ENCODE data around the gene CNOT3.
"Not testable (repeated sequence)": the region's sequence is repeated elsewhere in the genome, so short reads cannot be mapped to it uniquely, and the experiment has no call there.

The CNOT3 gene

DNA sequence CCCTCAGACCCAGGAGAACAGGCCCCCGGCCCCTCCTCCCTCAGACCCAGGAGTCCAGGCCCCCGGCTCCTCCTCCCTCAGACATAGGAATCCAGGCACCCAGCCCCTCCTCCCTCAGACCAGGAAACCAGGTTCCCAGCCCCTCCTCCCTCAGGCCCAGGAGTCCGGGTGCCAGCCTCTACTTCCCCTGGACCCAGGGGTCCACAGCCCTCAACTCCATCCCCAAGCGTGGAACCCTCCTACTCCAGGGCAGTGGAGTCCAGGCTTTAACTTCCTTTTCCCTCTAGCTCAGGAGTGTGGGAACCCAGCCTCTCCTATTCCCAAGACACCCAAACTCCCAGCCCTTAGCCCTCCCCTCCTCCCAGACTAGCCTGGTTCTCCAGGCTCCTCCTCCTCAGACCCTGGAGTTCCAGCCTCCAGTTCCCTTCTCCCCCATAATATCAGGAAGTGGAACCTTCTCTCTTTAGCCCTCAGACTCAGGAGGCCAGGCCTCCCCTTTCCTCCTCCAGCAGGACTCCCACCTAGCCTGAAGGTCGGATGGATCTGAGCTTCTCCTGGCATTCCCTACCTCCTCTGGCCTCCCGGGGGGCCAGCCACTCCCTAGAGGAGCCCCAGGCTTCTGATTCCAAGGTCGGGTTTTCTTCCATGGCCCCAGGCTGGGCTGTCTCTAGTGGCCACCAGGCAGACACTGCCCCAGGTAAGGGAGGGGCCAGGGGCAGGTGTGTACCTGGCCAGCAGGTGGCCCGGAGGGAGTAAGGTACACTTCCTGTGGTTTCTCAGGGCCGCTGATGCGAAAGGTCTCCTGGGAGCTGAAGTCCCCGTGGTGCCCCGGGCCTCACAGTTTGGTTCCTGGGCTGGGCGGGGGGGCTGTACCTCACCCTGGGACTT is 35.2 kb downstream of the CNOT3 start, which contains the start of gene TMC4:
Gene TMC4, minus strand, starts transcription at position 690 of the 888 bp plus-strand sequence. Its CDS starts 43 bp downstream, at position 647.
- no peaks in the 10 kb centered on the region for H3K27me3 ChIP-seq (ENCODE audit: insufficient read depth, low read length)
- no peak within 1 kb of the TSS for H3K27ac ChIP-seq (ENCODE audit: low read depth, low read length)
- H3K4me1 ChIP-seq (ENCODE audit: control insufficient read depth, insufficient read depth, low read length, unreplicated experiment), result peaks cover 3% of the 10 kb centered on the region
- H2AFZ ChIP-seq (ENCODE audit: low read length, unreplicated experiment), result no peak within 1 kb of the TSS
- H3K36me3 ChIP-seq (ENCODE audit: insufficient read depth, low read length), result no peaks in the 10 kb centered on the region
- H3K79me2 ChIP-seq (ENCODE audit: control insufficient read depth, insufficient read depth, low read length, unreplicated experiment), result no peaks in the 10 kb centered on the region
- no peak within 1 kb of the TSS for H3K4me3 ChIP-seq (ENCODE audit: low read depth, low read length)

GRCh38 chr19:54173359-54173699 is 35.8 kb downstream of the CNOT3 start:
- H3K4me3 ChIP-seq (ENCODE audit: low read depth, low read length), result no peak overlapping the region
- H3K27ac ChIP-seq (ENCODE audit: low read depth, low read length), result no peak overlapping the region
- H3K36me3 ChIP-seq (ENCODE audit: insufficient read depth, low read length), result no peaks in the 10 kb centered on the region
- no peaks in the 10 kb centered on the region for H3K79me2 ChIP-seq (ENCODE audit: control insufficient read depth, insufficient read depth, low read length, unreplicated experiment)
- H3K27me3 ChIP-seq (ENCODE audit: insufficient read depth, low read length), result no peaks in the 10 kb centered on the region
- H3K4me1 ChIP-seq (ENCODE audit: control insufficient read depth, insufficient read depth, low read length, unreplicated experiment), result peaks cover 3% of the 10 kb centered on the region
- no peak overlapping the region for H2AFZ ChIP-seq (ENCODE audit: low read length, unreplicated experiment)

DNA sequence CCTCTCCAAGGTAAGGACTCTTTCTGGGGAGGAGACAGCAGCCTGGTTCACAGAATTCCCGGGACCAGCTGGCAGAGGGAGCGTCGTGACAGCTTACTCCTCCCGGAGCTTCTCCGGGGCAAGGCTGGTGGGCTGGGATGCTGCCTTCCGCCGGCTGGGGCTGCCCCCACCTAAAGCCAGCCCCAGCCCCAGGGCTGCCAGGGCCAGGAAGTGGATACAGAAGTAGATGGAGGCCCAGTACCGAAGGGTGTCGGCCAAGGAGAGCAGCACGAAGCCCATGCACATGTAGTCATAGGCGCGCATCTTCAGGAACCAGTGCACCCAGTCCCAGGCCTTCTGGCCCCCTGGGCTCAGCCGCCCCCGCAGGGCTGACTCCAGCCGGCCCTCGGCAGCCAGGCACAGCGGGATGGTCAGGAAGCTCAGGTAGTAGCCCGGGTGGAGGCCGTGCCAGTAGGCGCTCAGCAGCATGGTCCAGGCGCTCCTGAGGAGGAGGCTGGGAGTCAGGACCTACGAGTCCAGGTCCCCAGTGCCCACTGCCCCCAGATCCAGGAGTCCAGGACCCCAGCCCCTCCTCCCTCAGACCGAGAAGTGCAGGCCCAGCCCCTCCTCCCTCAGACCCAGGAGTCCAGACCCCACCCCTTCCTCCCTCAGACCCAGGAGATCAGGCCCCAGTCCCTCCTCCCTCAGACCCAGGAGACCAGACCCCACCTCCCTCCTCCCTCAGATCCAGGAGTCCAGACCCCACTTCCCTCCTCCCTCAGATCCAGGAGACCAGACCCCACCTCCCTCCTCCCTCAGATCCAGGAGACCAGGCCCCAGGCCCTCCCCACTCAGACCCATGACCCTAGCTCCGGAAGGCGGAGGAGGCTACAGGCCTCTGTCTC is 36.6 kb downstream of the CNOT3 start:
- Histone ChIP-seq H2AFZ (ENCODE audit: low read length, unreplicated experiment) (no peak overlapping the region), H3K79me2 (ENCODE audit: control insufficient read depth, insufficient read depth, low read length, unreplicated experiment) (no peaks in the 10 kb centered on the region), H3K36me3 (ENCODE audit: insufficient read depth, low read length) (no peaks in the 10 kb centered on the region), H3K27me3 (ENCODE audit: insufficient read depth, low read length) (no peaks in the 10 kb centered on the region), H3K27ac (ENCODE audit: low read depth, low read length) (no peak overlapping the region), H3K4me1 (ENCODE audit: control insufficient read depth, insufficient read depth, low read length, unreplicated experiment) (peaks cover 3% of the 10 kb centered on the region), H3K4me3 (ENCODE audit: low read depth, low read length) (no peak overlapping the region)

- H3K79me2 ChIP-seq (ENCODE audit: control insufficient read depth, insufficient read depth, low read length, unreplicated experiment), result no peaks in the 10 kb centered on the region
- H2AFZ ChIP-seq (ENCODE audit: low read length, unreplicated experiment), result no peak overlapping the region
- H3K27ac ChIP-seq (ENCODE audit: low read depth, low read length), result no peak overlapping the region
- H3K4me1 ChIP-seq (ENCODE audit: control insufficient read depth, insufficient read depth, low read length, unreplicated experiment), result no peaks in the 10 kb centered on the region
- no peak overlapping the region for H3K4me3 ChIP-seq (ENCODE audit: low read depth, low read length)
- 0 out of 2 replicates have a peak, but pooled peaks cover 5% of the 10 kb centered on the region for H3K36me3 ChIP-seq (ENCODE audit: insufficient read depth, low read length)
- no peaks in the 10 kb centered on the region for H3K27me3 ChIP-seq (ENCODE audit: insufficient read depth, low read length)
These were observed 41.2 kb downstream of the CNOT3 start for GRCh38 chr19:54178581-54179261.

- no peak overlapping the region for H2AFZ ChIP-seq (ENCODE audit: low read length, unreplicated experiment)
- no peak overlapping the region for H3K27ac ChIP-seq (ENCODE audit: low read depth, low read length)
- no peaks in the 10 kb centered on the region for H3K27me3 ChIP-seq (ENCODE audit: insufficient read depth, low read length)
- H3K4me1 ChIP-seq (ENCODE audit: control insufficient read depth, insufficient read depth, low read length, unreplicated experiment), result no peaks in the 10 kb centered on the region
- no peaks in the 10 kb centered on the region for H3K79me2 ChIP-seq (ENCODE audit: control insufficient read depth, insufficient read depth, low read length, unreplicated experiment)
- no peak overlapping the region for H3K4me3 ChIP-seq (ENCODE audit: low read depth, low read length)
- 0 out of 2 replicates have a peak, but pooled peaks cover 5% of the 10 kb centered on the region for H3K36me3 ChIP-seq (ENCODE audit: insufficient read depth, low read length)
These were observed 41.8 kb downstream of the CNOT3 start for GRCh38 chr19:54179262-54179852.

GRCh38 chr19:54179921-54180461 is 42.4 kb downstream of the CNOT3 start:
- Histone ChIP-seq H3K36me3 (ENCODE audit: insufficient read depth, low read length) (0 out of 2 replicates have a peak, but pooled peaks cover 5% of the 10 kb centered on the region), H2AFZ (ENCODE audit: low read length, unreplicated experiment) (no peak overlapping the region), H3K79me2 (ENCODE audit: control insufficient read depth, insufficient read depth, low read length, unreplicated experiment) (no peaks in the 10 kb centered on the region), H3K4me3 (ENCODE audit: low read depth, low read length) (no peak overlapping the region), H3K27ac (ENCODE audit: low read depth, low read length) (no peak overlapping the region), H3K27me3 (ENCODE audit: insufficient read depth, low read length) (no peaks in the 10 kb centered on the region), H3K4me1 (ENCODE audit: control insufficient read depth, insufficient read depth, low read length, unreplicated experiment) (no peaks in the 10 kb centered on the region)

DNA sequence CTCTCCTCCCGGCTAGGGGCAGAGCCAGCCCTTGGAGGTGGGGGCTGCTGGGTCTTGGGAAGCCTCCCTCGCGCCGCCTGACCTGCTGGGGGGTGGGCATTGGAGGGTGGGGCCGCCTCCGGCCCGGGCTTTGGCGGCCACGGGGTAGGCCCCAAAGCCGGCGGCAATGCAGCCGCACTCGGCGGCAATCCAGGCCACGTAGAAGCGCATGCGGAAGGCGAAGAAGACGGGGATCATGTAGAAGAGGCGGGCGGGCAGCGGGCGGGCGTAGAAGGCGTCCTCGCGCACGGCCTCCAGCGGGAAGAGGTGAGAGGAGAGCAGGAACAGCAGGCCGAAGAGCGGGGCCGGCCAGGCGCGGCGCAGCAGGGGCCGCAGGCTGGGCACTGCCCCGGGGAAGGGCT is 43.1 kb downstream of the CNOT3 start:
- Histone ChIP-seq H2AFZ (ENCODE audit: low read length, unreplicated experiment) (no peak overlapping the region), H3K4me3 (ENCODE audit: low read depth, low read length) (no peak overlapping the region), H3K4me1 (ENCODE audit: control insufficient read depth, insufficient read depth, low read length, unreplicated experiment) (no peaks in the 10 kb centered on the region), H3K27me3 (ENCODE audit: insufficient read depth, low read length) (no peaks in the 10 kb centered on the region), H3K27ac (ENCODE audit: low read depth, low read length) (no peak overlapping the region), H3K36me3 (ENCODE audit: insufficient read depth, low read length) (0 out of 2 replicates have a peak, but pooled peaks cover 5% of the 10 kb centered on the region), H3K79me2 (ENCODE audit: control insufficient read depth, insufficient read depth, low read length, unreplicated experiment) (no peaks in the 10 kb centered on the region)

GRCh38 chr19:54181894-54182293 is 44.3 kb downstream of the CNOT3 start:
- H3K27me3 ChIP-seq (ENCODE audit: insufficient read depth, low read length); H3K4me3 ChIP-seq (ENCODE audit: low read depth, low read length); H3K27ac ChIP-seq (ENCODE audit: low read depth, low read length); H2AFZ ChIP-seq (ENCODE audit: low read length, unreplicated experiment); H3K4me1 ChIP-seq (ENCODE audit: control insufficient read depth, insufficient read depth, low read length, unreplicated experiment); H3K79me2 ChIP-seq (ENCODE audit: control insufficient read depth, insufficient read depth, low read length, unreplicated experiment); H3K36me3 ChIP-seq (ENCODE audit: insufficient read depth, low read length): not testable (repeated sequence)

DNA sequence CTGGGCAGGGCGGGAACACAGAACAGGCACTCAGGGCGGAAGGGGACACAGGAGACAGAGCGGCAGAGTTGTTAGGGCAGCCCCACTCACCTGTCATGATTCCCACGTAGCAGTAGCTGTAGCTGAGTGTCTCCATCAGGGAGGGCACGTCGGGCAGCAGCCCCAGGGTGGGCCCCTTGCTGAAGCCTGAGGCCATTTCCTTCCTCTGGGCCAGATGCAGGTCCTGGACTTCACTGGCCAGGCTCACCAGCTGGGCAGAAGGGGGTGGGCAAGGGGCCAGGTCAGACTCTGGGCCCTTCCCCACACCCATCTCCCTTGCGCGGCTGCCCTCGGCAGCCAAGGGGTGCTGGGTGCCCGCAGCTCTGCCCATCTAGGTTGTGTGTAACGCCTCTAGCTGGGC is 45.9 kb downstream of the CNOT3 start:
- H2AFZ ChIP-seq (ENCODE audit: low read length, unreplicated experiment), result no peak overlapping the region
- H3K36me3 ChIP-seq (ENCODE audit: insufficient read depth, low read length), result 0 out of 2 replicates have a peak, but pooled peaks cover 5% of the 10 kb centered on the region
- H3K4me1 ChIP-seq (ENCODE audit: control insufficient read depth, insufficient read depth, low read length, unreplicated experiment), result no peaks in the 10 kb centered on the region
- no peaks in the 10 kb centered on the region for H3K27me3 ChIP-seq (ENCODE audit: insufficient read depth, low read length)
- peaks cover 20% of the 10 kb centered on the region for H3K79me2 ChIP-seq (ENCODE audit: control insufficient read depth, insufficient read depth, low read length, unreplicated experiment)
- no peak overlapping the region for H3K4me3 ChIP-seq (ENCODE audit: low read depth, low read length)
- H3K27ac ChIP-seq (ENCODE audit: low read depth, low read length), result no peak overlapping the region

- no peak overlapping the region for H3K27ac ChIP-seq (ENCODE audit: low read depth, low read length)
These were observed 48.8 kb downstream of the CNOT3 start for GRCh38 chr19:54186351-54186750.

More at GRCh38 chr19:54186351-54186750, 48.8 kb downstream of the CNOT3 start:
- Histone ChIP-seq H3K4me1 (ENCODE audit: control insufficient read depth, insufficient read depth, low read length, unreplicated experiment) (no peaks in the 10 kb centered on the region), H3K4me3 (ENCODE audit: low read depth, low read length) (no peak overlapping the region), H3K36me3 (ENCODE audit: insufficient read depth, low read length) (0 out of 2 replicates have a peak, but pooled peaks cover 5% of the 10 kb centered on the region), H2AFZ (ENCODE audit: low read length, unreplicated experiment) (no peak overlapping the region), H3K27me3 (ENCODE audit: insufficient read depth, low read length) (no peaks in the 10 kb centered on the region), H3K79me2 (ENCODE audit: control insufficient read depth, insufficient read depth, low read length, unreplicated experiment) (peaks cover 26% of the 10 kb centered on the region)

Data from ACC112 (cell line).